Osteoblast (primary cell): ENCODE results near the gene COL27A1. TPM values are rescaled to one million over a fixed set of nuclear protein-coding genes. Genes with fewer than 3 reads are reported as not detected.

ENCODE experiments used
- DNase-seq: peaks from one replicate; pipeline ENCODE4 v3.0.0; 2011; ENCODE audit warnings: low spot score, mixed read lengths; ENCODE audit not compliant: insufficient read length; ENCODE audit errors: missing footprints
- H2AFZ ChIP-seq: 2 replicates; pipeline ENCODE4 v1.6.0; 2011; ENCODE audit warnings: mild to moderate bottlenecking, low read length
- H3K27ac ChIP-seq: 2 replicates; pipeline ENCODE4 v1.5.1; 2011; ENCODE audit warnings: mild to moderate bottlenecking, low read depth, low read length, moderate library complexity
- H3K27me3 ChIP-seq: 2 replicates; pipeline ENCODE4 v1.6.0; 2012; ENCODE audit warnings: mild to moderate bottlenecking, control low read depth, inconsistent platforms, low read length, moderate library complexity; ENCODE audit not compliant: insufficient read depth
- H3K36me3 ChIP-seq: 2 replicates; pipeline ENCODE4 v1.5.1; 2011; ENCODE audit warnings: mild to moderate bottlenecking, low read length, control low read depth, moderate library complexity; ENCODE audit not compliant: insufficient read depth
- H3K4me1 ChIP-seq: 2 replicates; pipeline ENCODE4 v1.5.1; 2011; ENCODE audit warnings: mild to moderate bottlenecking, low read length, control low read depth, moderate library complexity; ENCODE audit not compliant: insufficient read depth
- H3K4me2 ChIP-seq: 2 replicates; pipeline ENCODE4 v1.6.0; 2011; ENCODE audit warnings: mild to moderate bottlenecking, low read length; ENCODE audit not compliant: insufficient read depth
- H3K4me3 ChIP-seq: fragments of 200-600 bp; sonication (generic); 3 replicates; pipeline ENCODE4 v1.5.1; 2012; ENCODE audit warnings: mild to moderate bottlenecking, low read length, inconsistent platforms; ENCODE audit not compliant: insufficient read depth
- H3K79me2 ChIP-seq: 2 replicates; pipeline ENCODE4 v1.6.0; 2012; ENCODE audit warnings: mild to moderate bottlenecking, low read length, control low read depth, inconsistent platforms; ENCODE audit not compliant: insufficient read depth
- H3K9me3 ChIP-seq: 2 replicates; pipeline ENCODE4 v1.5.1; 2011; ENCODE audit warnings: low read depth, low read length, control low read depth
- H4K20me1 ChIP-seq: 2 replicates; pipeline ENCODE4 v1.6.0; 2012; ENCODE audit warnings: mild to moderate bottlenecking, low read length, control low read depth; ENCODE audit not compliant: insufficient read depth
- total RNA-seq: library from RNA; depleted of rRNA; stranded (reverse); fragments of >200 nt; gene quantifications from 2 replicates; pipeline ENCODE4 v1.2.3, GENCODE V29; 2012
- TF ChIP-seq, protein P1 (sequence below): IDR thresholded peaks from 2 replicates; pipeline ENCODE4 v1.5.1; 2011; ENCODE audit warnings: mild to moderate bottlenecking, low read depth, low read length, moderate library complexity; ENCODE audit errors: extremely low read depth

The COL27A1 gene
- total RNA-seq, 1 donor, result 10.1 TPM

DNA sequence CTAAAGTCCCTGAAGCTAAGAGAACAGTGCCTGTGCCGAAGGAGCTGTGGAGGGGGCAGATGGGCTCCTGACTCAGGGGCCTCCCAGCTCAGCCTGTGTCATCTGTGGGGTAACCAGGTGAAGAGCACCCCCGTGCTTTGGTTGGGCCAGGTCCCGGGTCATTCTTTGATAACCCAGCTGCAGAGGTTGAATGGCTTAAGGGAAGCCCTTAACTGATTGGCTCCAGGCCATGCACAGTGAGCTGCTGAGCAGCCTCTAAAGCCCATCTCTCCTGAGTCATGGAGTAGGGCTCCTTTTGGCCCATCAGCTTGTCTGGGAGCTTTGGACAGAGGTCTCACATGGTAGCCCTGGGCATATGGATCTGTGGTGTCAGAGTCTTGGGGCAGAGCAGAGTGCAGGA, 28.7 kb downstream of the COL27A1 start:
- peaks cover 6% of the 10 kb centered on the region for H4K20me1 ChIP-seq
- no peaks in the 10 kb centered on the region for H3K27me3 ChIP-seq
- H3K27ac ChIP-seq, result no peak overlapping the region
- H3K9me3 ChIP-seq, result no peaks in the 10 kb centered on the region
- TF ChIP-seq, protein P1, sequence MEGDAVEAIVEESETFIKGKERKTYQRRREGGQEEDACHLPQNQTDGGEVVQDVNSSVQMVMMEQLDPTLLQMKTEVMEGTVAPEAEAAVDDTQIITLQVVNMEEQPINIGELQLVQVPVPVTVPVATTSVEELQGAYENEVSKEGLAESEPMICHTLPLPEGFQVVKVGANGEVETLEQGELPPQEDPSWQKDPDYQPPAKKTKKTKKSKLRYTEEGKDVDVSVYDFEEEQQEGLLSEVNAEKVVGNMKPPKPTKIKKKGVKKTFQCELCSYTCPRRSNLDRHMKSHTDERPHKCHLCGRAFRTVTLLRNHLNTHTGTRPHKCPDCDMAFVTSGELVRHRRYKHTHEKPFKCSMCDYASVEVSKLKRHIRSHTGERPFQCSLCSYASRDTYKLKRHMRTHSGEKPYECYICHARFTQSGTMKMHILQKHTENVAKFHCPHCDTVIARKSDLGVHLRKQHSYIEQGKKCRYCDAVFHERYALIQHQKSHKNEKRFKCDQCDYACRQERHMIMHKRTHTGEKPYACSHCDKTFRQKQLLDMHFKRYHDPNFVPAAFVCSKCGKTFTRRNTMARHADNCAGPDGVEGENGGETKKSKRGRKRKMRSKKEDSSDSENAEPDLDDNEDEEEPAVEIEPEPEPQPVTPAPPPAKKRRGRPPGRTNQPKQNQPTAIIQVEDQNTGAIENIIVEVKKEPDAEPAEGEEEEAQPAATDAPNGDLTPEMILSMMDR, result no peak
- peaks cover 1% of the 10 kb centered on the region for H3K4me1 ChIP-seq
- DNase-seq, result peak; percentile 95
- no peak overlapping the region for H3K4me2 ChIP-seq
- H3K36me3 ChIP-seq, result no peaks in the 10 kb centered on the region
- no peaks in the 10 kb centered on the region for H3K79me2 ChIP-seq
- H2AFZ ChIP-seq, result no peak overlapping the region
- no peak overlapping the region for H3K4me3 ChIP-seq

GRCh38 chr9:114184866-114185265, 29.5 kb downstream of the COL27A1 start:
- TF ChIP-seq, protein P1, result no peak
- no peak overlapping the region for H3K4me2 ChIP-seq
- H3K36me3 ChIP-seq, result no peaks in the 10 kb centered on the region
- no peaks in the 10 kb centered on the region for H3K27me3 ChIP-seq
- H3K4me1 ChIP-seq, result no peaks in the 10 kb centered on the region
- H3K4me3 ChIP-seq, result no peak overlapping the region
- no peaks in the 10 kb centered on the region for H3K79me2 ChIP-seq
- no peaks in the 10 kb centered on the region for H3K9me3 ChIP-seq
- H4K20me1 ChIP-seq, result peaks cover 4% of the 10 kb centered on the region
- H2AFZ ChIP-seq, result no peak overlapping the region
- DNase-seq, result no peak
- H3K27ac ChIP-seq, result no peak overlapping the region

DNA sequence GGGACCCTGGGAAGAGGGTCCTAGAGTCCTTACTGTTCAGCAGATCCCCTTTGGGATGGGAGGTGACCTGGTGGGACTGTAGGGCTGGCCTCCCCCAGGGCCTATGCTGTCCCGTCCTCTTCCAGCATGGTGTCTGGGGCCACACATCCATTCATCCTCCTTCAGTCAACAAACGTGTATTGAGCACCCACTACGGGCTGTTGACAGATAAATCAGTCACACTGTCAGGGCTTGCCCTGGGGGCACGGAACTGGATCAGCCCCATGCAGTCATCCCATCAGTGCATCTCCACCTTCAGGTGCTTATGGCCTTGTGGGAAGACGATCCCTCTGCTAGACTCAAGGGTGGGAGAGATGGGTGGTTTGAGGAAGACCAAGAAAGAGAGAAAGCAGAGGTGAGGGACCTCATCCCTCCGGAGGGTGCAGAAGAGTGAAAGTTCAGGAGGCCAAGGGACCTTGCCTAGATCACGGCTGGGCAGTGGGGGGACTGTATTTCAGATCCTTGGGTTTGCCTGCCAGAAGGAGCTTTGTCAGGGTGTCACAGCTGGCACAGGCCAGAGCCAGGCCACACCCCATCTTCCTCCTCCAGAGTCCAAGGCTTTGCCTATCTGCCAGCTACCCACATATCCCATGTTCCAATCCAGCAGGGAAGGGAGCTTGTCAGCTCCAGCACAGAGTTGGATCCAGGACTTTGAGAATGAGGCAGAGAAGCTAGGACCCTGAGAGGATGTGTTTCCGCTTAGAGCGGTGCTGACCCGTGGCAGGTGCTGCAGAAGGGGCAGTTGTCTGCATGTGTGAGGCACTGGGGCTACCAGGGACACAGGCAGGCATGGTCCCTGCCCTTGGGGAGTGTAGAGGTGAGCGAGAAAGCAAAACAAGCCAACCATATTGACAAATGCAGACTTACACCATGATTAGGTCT, 30.5 kb downstream of the COL27A1 start:
- Histone ChIP-seq H3K4me3 (no peak overlapping the region), H3K79me2 (no peaks in the 10 kb centered on the region), H3K27me3 (no peaks in the 10 kb centered on the region), H3K9me3 (no peaks in the 10 kb centered on the region), H3K36me3 (no peaks in the 10 kb centered on the region), H3K27ac (no peak overlapping the region), H3K4me2 (no peak overlapping the region), H4K20me1 (peaks cover 4% of the 10 kb centered on the region), H3K4me1 (no peaks in the 10 kb centered on the region), H2AFZ (no peak overlapping the region)
- DNase-seq, result no peak
- TF ChIP-seq, protein P1, result no peak

GRCh38 chr9:114186605-114187289, 31.4 kb downstream of the COL27A1 start:
- Histone ChIP-seq H3K27me3 (no peaks in the 10 kb centered on the region), H4K20me1 (peaks cover 4% of the 10 kb centered on the region), H2AFZ (no peak overlapping the region), H3K4me1 (no peaks in the 10 kb centered on the region), H3K4me3 (no peak overlapping the region), H3K27ac (no peak overlapping the region), H3K4me2 (no peak overlapping the region), H3K79me2 (no peaks in the 10 kb centered on the region), H3K9me3 (no peaks in the 10 kb centered on the region), H3K36me3 (no peaks in the 10 kb centered on the region)
- DNase-seq, result no peak
- TF ChIP-seq, protein P1, result no peak
